ENCODE measurements around the gene HOXC13. TPM values are rescaled to one million over a fixed set of nuclear protein-coding genes. Genes with fewer than 3 reads are reported as not detected.

The HOXC13 gene
- total RNA-seq, 2 donors from 2014 or later: not detected

- no peaks in the 10 kb centered on the region for H3K36me3 Mint-ChIP-seq (ENCODE audit: low read depth)
- no peak for TF ChIP-seq CTCF (conservative IDR thresholded peaks at IDR 0.05)
- WGBS, 2 experiments (ENCODE audit: insufficient coverage in 1 of 2, insufficient read length in 1 of 2): 51 to 54% methylated on average over 8 to 21 of the region's 21 CpGs
- no peaks in the 10 kb centered on the region for H3K36me3 ChIP-seq (ENCODE audit: control insufficient read depth, insufficient read depth, low read length)
- H3K27me3 ChIP-seq (ENCODE audit: control insufficient read depth, insufficient read depth, low read length, poor library complexity, severe bottlenecking): peaks cover 100% of the 10 kb centered on the region
- H3K9me3 Mint-ChIP-seq: peaks cover 16% of the 10 kb centered on the region
- no peaks in the 10 kb centered on the region for H3K4me1 Mint-ChIP-seq
- H3K27ac Mint-ChIP-seq: no peak overlapping the region
- H3K9me3 ChIP-seq (ENCODE audit: control insufficient read depth, low read length): peaks cover 8% of the 10 kb centered on the region
- H3K27ac ChIP-seq (ENCODE audit: low read depth, low read length): no peak overlapping the region
- H3K4me1 ChIP-seq (ENCODE audit: control insufficient read depth, insufficient read depth, low read length): no peaks in the 10 kb centered on the region
- no peak overlapping the region for H3K4me3 Mint-ChIP-seq
- H3K9ac ChIP-seq (ENCODE audit: extremely low read depth, low read length, poor library complexity, severe bottlenecking): no peak overlapping the region
- H3K27me3 Mint-ChIP-seq (ENCODE audit: insufficient read depth): peaks cover 100% of the 10 kb centered on the region
- DNase-seq: no peak
- H3K4me3 ChIP-seq (ENCODE audit: low read length): no peak overlapping the region
These were observed 48.3 kb downstream of the HOXC13 start for GRCh38 chr12:53986686-53987483.

GRCh38 chr12:53987787-53988230 lies 49.2 kb downstream of the HOXC13 start:
- H3K36me3 ChIP-seq (ENCODE audit: control insufficient read depth, insufficient read depth, low read length): no peaks in the 10 kb centered on the region
- H3K9ac ChIP-seq (ENCODE audit: extremely low read depth, low read length, poor library complexity, severe bottlenecking): no peak overlapping the region
- H3K9me3 ChIP-seq (ENCODE audit: control insufficient read depth, low read length): peaks cover 8% of the 10 kb centered on the region
- H3K27ac ChIP-seq (ENCODE audit: low read depth, low read length): no peak overlapping the region
- DNase-seq: no peak
- H3K27me3 ChIP-seq (ENCODE audit: control insufficient read depth, insufficient read depth, low read length, poor library complexity, severe bottlenecking): peaks cover 100% of the 10 kb centered on the region
- TF ChIP-seq CTCF (conservative IDR thresholded peaks at IDR 0.05): no peak
- Mint-ChIP-seq H3K27ac (no peak overlapping the region), H3K4me3 (no peak overlapping the region), H3K9me3 (peaks cover 16% of the 10 kb centered on the region), H3K36me3 (ENCODE audit: low read depth) (no peaks in the 10 kb centered on the region), H3K27me3 (ENCODE audit: insufficient read depth) (peaks cover 100% of the 10 kb centered on the region), H3K4me1 (no peaks in the 10 kb centered on the region)
- 21 to 29% methylated on average over 1 to 4 of the region's 4 CpGs for WGBS, 2 experiments (ENCODE audit: insufficient coverage in 1 of 2, insufficient read length in 1 of 2)
- H3K4me3 ChIP-seq (ENCODE audit: low read length): no peak overlapping the region
- no peaks in the 10 kb centered on the region for H3K4me1 ChIP-seq (ENCODE audit: control insufficient read depth, insufficient read depth, low read length)

GRCh38 chr12:53988541-53989226 lies 50.1 kb downstream of the HOXC13 start:
- H3K9me3 ChIP-seq (ENCODE audit: control insufficient read depth, low read length): peaks cover 8% of the 10 kb centered on the region
- no peak overlapping the region for H3K9ac ChIP-seq (ENCODE audit: extremely low read depth, low read length, poor library complexity, severe bottlenecking)
- Mint-ChIP-seq H3K27me3 (ENCODE audit: insufficient read depth) (peaks cover 100% of the 10 kb centered on the region), H3K4me3 (no peak overlapping the region), H3K36me3 (ENCODE audit: low read depth) (no peaks in the 10 kb centered on the region), H3K4me1 (no peaks in the 10 kb centered on the region), H3K9me3 (peaks cover 11% of the 10 kb centered on the region), H3K27ac (no peak overlapping the region)
- 12 to 14% methylated on average over 1 to 5 of the region's 5 CpGs for WGBS, 2 experiments (ENCODE audit: insufficient coverage in 1 of 2, insufficient read length in 1 of 2)
- DNase-seq: no peak
- no peak overlapping the region for H3K4me3 ChIP-seq (ENCODE audit: low read length)
- no peak overlapping the region for H3K27ac ChIP-seq (ENCODE audit: low read depth, low read length)
- no peak for TF ChIP-seq CTCF (conservative IDR thresholded peaks at IDR 0.05)
- no peaks in the 10 kb centered on the region for H3K4me1 ChIP-seq (ENCODE audit: control insufficient read depth, insufficient read depth, low read length)
- H3K27me3 ChIP-seq (ENCODE audit: control insufficient read depth, insufficient read depth, low read length, poor library complexity, severe bottlenecking): peaks cover 100% of the 10 kb centered on the region
- no peaks in the 10 kb centered on the region for H3K36me3 ChIP-seq (ENCODE audit: control insufficient read depth, insufficient read depth, low read length)

Data from endodermal cell (in vitro differentiated cells).